ENCODE data around the gene CEACAM5.

DNA sequence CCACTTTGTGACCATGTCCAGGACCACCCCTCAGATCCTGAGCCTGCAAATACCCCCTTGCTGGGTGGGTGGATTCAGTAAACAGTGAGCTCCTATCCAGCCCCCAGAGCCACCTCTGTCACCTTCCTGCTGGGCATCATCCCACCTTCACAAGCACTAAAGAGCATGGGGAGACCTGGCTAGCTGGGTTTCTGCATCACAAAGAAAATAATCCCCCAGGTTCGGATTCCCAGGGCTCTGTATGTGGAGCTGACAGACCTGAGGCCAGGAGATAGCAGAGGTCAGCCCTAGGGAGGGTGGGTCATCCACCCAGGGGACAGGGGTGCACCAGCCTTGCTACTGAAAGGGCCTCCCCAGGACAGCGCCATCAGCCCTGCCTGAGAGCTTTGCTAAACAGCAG is 12.7 kb upstream of the CEACAM5 start:
- TF ChIP-seq CTCF (IDR thresholded peaks at IDR 0.05; ENCODE audit: poor library complexity) (no peak), EZH2 (IDR thresholded peaks at IDR 0.05; ENCODE audit: borderline replicate concordance) (no peak)

Measured in hepatocyte (in vitro differentiated cells).